Gastrocnemius medialis (tissue), 4 donors: ENCODE data around the gene DPEP1.

ENCODE experiments used
- CTCF ChIP-seq, 5 experiments: fragments of 450-650 bp in 3 of 5; fragments of 200-600 bp in 2 of 5; sonication (generic) in 2 of 5; IDR thresholded peaks in 4 of 5; conservative IDR thresholded peaks in 1 of 5; 1 replicate in 4 of 5; 2 replicates in 1 of 5; pipeline ENCODE4 v1.5.1; 2016 to 2019; ENCODE audit warnings: antibody characterized with exemption in 5 of 5, mild to moderate bottlenecking in 3 of 5, moderate library complexity in 3 of 5
- POLR2A ChIP-seq, 2 donors: fragments of 450-650 bp; IDR thresholded peaks; one replicate each; pipeline ENCODE4 v1.6.1; 2017; ENCODE audit warnings: antibody characterized with exemption in 2 of 2, mild to moderate bottlenecking in 2 of 2, moderate library complexity in 2 of 2

DNA sequence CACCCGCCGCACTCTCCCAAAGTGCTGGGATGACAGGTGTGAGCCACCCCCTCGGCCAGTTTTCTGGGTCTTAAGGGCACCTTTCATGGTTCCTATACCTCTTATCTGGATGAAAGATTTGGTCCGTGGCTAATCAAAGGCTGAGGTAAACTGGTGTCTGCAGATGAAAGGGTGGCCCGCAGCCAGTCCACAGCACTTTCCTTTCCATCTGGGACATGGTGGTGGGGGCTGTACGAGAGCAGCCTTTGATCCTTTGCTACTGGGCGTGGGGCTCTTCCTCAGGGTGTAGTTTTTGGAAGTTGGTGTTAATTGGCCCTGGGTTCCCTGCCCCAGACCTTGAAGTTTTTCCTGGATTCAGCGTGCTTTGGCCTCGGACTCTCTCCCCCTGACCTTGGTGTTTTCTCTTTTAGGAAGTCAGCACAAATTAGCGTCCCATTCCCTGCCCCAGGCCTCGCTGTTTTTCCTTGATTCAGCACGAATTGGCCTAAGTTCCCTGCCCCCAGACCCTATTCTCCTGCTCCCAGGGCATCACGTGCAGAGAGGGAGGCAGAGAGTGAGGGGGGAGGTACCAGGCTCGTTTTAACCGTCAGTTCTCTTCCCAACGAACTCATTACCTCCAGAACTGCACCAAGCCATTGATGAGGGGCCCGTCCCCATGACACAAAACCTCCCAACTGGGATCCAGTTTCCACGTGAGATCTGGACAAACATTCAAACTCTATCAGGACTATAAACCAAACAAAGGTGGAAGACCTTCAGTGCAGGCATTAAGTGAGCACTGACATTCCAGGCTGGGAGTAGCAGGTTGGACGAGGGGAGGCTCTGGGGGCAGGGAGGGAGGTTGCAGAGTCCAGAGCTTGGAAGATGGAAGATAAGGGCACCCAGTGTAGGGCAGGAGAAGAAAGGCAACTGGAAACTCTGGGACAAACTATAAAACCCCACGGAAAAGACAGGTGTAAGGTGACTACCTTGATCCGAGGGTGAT lies 11.6 kb downstream of the DPEP1 start:
- TF ChIP-seq CTCF (IDR thresholded peaks at IDR 0.05 in 4 of 5, conservative IDR thresholded peaks at IDR 0.05 in 1 of 5) = no peak
- TF ChIP-seq POLR2A (IDR thresholded peaks at IDR 0.05) = no peak
